T1000 (cell line): Measurements from ENCODE around the gene PPDPF.
"Not testable (repeated sequence)": the region's sequence is repeated elsewhere in the genome, so short reads cannot be mapped to it uniquely, and the experiment has no call there.

Source experiments
- DNase-seq: peaks from one replicate; lab custom pipeline; 2025; ENCODE audit warnings: mixed read lengths; lab: John Stamatoyannopoulos, UW

PPDPF gene

DNA sequence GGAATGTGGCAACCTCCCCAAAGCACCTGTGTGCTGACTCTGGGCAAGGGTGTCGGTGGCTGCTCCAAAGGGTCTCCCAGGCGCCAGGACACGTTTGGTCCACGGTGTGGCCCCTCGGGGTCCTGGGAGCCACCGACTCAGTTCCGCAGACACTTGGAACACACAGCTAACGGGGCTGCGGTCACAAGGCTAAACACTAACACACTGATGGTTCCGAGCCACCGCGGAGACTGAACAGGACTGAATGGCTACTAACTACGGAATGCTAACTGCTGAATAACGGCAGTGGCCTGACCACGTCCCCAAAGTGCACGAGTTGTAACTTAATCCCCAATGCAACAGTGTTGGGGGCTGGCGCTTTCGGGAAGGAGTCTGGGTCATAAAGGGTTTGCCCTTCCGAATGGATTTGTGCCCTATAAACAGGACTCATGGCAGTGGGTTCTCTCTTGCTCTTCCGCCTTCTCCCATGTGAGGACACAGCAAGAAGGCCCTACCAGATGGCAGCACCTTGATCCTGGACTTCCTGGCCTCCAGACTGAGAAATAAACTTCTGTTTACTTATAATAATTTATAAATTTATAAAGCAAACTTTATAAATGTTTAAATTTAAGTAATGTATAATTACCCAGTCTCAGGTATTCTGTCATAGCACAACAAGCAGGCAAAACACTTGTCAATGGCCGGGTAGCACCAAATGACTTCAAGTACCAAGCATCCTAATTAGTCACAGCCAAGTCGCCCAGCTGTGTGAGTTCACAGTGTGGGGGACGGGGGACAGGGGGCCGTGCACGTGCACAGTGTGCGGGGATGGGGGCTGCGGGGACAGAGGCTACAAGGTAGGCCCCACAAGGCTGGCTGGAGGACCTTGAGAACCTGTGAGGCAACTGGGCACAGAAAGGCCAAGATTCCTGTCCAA, 19.4 kb upstream of the PPDPF start:
- no peak for DNase-seq

GRCh38 chr20:63501818-63502670, 18.5 kb upstream of the PPDPF start:
- DNase-seq: no peak

GRCh38 chr20:63502671-63503172, 17.8 kb upstream of the PPDPF start:
- no peak for DNase-seq

DNA sequence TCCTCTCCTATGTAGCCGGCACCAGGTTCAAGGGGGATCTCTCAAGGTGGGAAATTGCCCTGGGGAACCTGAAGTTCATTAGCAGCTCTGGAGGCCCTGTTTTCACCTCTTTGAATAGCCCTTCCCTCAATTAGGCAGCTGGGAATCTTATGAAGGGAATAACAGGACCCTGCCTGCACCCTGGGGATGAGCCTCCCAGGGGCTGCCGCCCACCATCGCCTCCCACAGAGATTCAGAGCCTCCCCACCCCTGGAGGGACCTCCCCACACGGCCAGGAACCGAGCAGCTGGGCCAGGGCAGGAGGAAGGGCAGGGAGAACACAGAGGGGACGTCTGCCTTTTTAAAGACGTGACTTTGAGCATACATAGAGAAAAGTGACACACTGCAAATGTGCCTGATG, 17.0 kb upstream of the PPDPF start:
- DNase-seq: no peak

GRCh38 chr20:63504642-63505041, 15.9 kb upstream of the PPDPF start:
- no peak for DNase-seq

DNA sequence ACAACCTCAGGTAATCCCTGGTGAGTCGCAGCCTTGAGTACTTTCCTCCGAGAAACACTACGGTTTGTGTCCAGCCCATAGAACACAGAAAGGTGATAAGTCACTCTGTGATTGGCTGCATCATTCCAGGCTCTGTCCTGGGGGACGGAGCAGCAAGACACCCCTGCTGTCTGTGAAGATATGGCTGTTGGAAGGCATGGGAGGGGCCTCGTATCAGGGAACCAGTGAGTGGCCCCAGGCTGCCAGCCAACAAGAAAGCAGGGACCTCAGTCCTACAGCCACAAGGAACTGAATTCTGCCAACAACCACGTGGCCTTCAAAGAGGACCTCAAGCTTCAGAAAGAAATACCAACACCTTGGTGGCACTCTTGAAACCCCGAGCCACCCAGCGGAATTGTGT, 15.3 kb upstream of the PPDPF start:
- no peak for DNase-seq

DNA sequence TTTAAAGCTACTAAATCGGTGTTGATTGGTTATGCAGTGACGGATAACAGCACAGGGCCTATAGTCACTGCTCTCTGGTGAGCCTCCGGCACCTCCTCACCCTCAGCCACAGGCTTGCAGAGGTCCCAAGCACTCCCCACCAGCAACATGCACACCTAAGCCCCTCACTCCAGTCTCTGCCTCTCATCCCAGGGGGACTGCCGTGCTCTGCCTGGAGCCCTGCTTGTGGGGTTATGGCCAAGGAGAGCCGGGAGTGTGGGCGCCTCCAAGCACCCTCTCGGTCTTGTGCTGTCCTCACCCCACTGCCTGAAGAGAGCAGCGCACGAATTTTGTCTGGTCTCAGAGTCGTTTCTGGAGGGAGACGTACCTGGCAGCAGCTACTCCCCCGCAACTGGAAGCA, 14.8 kb upstream of the PPDPF start:
- DNase-seq: no peak

DNA sequence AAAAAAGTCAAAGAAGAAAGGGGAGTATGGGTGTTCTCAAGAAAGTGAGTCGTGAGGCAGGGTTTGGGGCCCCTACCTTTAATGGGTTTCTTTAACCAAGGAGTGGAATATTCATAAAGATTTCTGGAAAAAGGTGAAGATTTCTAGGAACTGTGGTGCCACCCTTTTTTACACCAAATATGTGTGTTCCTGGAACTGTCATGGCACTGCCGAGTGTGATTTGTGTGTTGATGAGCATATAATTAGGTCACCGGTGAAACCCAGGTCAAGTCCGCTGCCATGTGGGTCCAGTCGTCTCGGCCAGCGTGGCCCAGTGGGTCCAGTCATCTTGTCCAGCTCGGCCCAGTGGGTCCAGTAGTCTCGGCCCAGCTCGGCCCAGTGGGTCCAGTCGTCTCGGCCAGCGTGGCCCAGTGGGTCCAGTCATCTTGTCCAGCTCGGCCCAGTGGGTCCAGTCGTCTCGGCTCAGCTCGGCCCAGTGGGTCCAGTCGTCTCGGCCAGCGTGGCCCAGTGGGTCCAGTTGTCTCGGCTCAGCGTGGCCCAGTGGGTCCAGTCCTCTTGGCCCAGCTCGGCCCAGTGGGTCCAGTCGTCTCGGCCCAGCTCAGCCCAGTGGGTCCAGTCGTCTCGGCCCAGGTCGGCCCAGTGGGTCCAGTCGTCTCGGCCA, 13.4 kb upstream of the PPDPF start:
- no peak for DNase-seq

DNA sequence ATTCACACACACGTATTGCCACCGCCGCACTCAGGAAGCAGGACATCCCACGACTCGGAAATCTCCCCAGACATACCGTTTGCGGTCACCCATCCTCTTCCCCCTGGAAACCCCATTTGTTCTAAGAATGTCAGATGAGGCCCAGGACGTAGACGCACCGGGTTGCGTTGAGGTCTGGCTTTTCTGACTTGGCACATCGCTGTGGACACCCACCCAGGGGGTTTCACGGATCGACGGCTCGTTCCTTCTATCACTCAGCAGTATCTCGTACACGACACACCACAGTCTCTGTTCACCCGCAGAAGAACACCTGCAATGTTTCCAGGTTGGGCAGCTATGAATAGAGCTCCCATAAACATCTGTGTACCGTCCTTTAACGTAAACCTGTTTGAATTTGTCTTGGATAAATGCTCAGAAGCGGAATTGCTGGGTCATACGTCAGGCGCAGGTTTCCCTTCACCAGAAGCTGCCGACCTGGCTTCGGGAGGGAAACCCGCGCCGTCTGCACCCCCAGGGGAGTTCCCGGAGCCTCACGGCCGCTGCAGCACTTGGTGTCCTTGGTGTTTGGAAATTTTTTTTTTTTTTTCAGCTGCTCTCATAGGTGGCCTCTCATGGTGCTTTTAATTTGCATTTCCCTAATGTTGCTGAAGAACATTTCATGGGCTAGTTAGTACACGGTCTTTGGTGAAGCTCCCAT, 12.3 kb upstream of the PPDPF start:
- DNase-seq: no peak

DNA sequence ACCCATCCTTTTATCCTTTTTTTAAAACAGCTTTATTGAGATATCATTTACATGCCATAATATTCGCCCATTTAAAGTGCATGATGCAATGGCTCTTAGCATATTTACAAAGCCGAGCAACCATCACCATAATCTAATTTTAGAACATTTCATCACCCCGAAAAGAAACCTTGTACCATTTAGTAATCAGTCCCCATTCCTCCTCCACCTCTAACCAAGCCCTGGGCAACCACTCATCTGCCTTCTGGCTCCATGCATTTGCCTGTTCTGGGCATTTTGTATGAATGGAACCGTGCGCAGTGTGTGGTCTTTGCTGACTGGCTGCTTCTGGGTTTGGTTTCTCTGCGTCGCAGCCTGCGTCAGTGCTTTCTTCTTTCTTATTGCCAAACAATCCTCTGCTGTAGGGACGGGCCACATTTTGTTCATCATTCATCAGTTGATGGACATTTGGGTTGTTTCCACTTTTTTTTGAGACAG, 11.4 kb upstream of the PPDPF start:
- DNase-seq: no peak

DNA sequence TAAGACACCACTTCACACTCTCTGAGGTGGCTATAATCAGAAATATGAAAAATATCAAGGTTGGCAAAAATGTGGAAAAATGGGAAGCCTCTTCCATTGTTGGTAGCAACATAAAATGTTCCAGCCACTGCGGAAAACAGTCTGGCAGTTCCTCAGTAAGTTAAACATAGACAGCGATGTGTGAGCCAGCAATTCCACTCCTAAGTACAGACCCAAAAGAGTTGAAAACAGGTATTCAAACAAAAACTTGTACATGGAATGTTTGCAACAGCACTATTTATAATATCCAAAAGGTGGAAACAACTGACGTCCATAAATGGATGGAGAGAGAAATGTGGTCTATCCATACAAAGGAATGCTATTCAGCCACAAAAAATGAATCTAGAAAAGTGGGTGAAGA, 7.4 kb upstream of the PPDPF start:
- DNase-seq: no peak

DNA sequence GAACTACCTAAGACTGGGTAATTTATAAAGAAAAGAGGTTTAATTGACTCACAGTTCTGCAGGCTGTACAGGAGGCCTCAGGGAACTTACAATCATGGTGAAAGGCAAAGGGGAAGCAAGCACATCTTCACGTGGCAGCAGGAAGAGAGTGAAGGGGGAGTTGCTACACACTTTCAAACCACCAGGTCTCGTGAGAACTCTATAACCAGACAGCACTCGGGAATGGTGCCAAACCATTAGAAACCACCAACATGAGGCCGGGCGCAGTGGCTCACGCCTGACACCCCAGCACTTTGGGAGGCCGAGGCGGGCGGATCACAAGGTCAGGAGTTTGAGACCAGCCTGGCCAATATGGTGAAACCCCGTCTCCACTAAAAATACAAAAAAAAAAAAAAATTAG, 6.0 kb upstream of the PPDPF start:
- DNase-seq: not testable (repeated sequence)

GRCh38 chr20:63517376-63518309, 2.9 kb upstream of the PPDPF start:
- DNase-seq: no peak

- DNase-seq: no peak
Measured at GRCh38 chr20:63518351-63518861, 2.2 kb upstream of the PPDPF start.

DNA sequence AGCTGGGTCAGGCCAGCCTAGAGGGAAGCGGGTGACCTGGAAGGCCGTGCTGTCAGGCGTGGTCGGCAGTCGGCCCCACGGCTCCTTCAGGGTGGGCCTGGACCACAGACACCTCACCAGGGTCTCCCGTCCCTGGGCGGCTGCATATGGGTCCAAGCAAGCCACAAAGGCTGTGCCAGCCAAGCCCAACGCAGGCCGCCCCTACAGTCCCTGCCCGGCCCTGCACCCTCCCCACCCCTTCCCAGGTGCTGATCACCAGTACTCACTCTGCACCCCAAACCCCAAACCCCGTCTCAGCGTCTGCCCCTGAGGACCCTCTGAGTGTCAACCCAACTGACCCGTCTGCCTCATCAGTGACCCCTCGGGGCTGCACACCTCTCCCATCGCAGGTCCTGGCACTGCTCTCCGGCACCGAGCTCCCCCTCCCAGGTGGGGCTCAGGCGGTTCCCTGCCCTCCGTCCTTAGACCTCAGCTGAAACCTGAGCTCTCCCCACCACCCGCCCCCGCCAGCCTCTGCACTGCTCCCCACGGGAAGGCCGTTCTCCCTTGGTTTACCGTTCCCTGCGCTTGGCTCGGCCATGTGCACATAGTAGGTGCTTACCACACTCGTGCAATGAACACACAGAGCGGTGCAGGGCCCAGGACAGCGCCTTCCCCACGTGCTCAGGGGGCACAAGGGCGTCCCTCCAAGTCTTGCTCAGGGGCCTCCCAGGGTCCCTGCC, 1.5 kb upstream of the PPDPF start:
- no peak for DNase-seq

- DNase-seq: no peak
Measured at GRCh38 chr20:63519668-63520503, 679 bp upstream of the PPDPF start.

DNA sequence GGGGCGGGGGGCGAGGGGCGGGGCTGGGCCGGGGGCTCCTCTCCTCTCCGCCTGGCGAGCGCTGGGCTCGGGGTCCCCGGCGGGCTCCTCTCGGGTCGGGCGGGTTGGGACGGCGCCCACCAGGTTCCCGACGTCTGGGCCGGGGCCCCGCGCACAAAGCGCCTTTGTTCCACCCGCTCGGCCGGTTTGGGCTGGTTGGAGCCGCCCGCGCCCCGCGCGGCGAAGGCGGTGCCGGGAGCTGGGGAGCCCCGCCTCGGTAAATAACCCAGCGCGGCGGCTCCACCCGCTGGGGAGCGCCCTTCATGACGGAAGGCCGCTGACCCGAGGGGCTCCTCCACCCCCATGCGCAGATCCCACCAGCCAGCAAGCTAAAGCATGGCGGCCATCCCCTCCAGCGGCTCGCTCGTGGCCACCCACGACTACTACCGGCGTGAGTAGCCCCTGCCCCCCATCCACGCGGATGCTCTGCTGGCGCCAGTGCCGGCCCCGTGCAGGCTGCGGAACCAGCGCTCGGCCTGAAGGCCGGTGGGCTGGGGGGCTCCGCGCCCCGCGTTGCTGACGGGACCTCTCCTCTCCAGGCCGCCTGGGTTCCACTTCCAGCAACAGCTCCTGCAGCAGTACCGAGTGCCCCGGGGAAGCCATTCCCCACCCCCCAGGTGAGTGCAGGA, 503 bp downstream of the PPDPF start:
- peak; percentile 46 for DNase-seq

GRCh38 chr20:63521602-63522001, 1.0 kb downstream of the PPDPF start:
- no peak for DNase-seq
